H1 (cell line): ENCODE data around the gene CMSS1. TPM values are rescaled to one million over a fixed set of nuclear protein-coding genes. Genes with fewer than 3 reads are reported as not detected.

ENCODE experiments used
- CTCF ChIA-PET: fragments of 300-600 bp; sonication (Branson Sonifier 250); formaldehyde crosslinking; loops from one replicate; lab custom pipeline; 2021; ENCODE audit not compliant: partially characterized antibody; lab: Charles Lee
- POLR2A ChIA-PET: fragments of 300-600 bp; sonication (Branson Sonifier 250); formaldehyde crosslinking; loops from one replicate; lab custom pipeline; 2021; ENCODE audit warnings: inconsistent platforms; ENCODE audit not compliant: partially characterized antibody; lab: Charles Lee
- DNase-seq, 2 experiments: peaks; one replicate each; pipeline versions ENCODE4 v3.0.0 to v3.0.0-alpha.2; 2010 to 2022; ENCODE audit warnings: low spot score in 2 of 2, low read depth in 1 of 2, mixed read lengths in 1 of 2
- FAIRE-seq: peaks from 2 replicates; lab custom pipeline; 2011; peaks lifted over from hg19 to GRCh38; lab: Jason Lieb, UNC
- H2AFZ ChIP-seq: 2 replicates; pipeline ENCODE4 v1.8.1; 2012; ENCODE audit warnings: low read length, inconsistent platforms
- H2AK5ac ChIP-seq: 2 replicates; pipeline ENCODE4 v1.6.1; 2013; ENCODE audit warnings: low read depth, low read length
- H2BK120ac ChIP-seq: replicated peaks from 2 replicates; pipeline ENCODE3; 2013; ENCODE audit warnings: low read depth, low read length, inconsistent platforms
- H2BK12ac ChIP-seq: 2 replicates; pipeline ENCODE4 v1.6.1; 2013; ENCODE audit warnings: low read depth, low read length
- H2BK15ac ChIP-seq: 2 replicates; pipeline ENCODE4 v1.6.1; 2013; ENCODE audit warnings: low read length
- H2BK20ac ChIP-seq: 2 replicates; pipeline ENCODE4 v1.6.1; 2013; ENCODE audit warnings: low read length
- H2BK5ac ChIP-seq: 2 replicates; pipeline ENCODE4 v1.6.1; 2013; ENCODE audit warnings: low read depth, low read length
- H3K14ac ChIP-seq: 2 replicates; pipeline ENCODE4 v1.6.1; 2013; ENCODE audit warnings: inconsistent platforms; ENCODE audit not compliant: insufficient read length
- H3K18ac ChIP-seq: 2 replicates; pipeline ENCODE4 v1.6.1; 2013; ENCODE audit warnings: low read length; ENCODE audit errors: extremely low read depth
- H3K23ac ChIP-seq: 2 replicates; pipeline ENCODE4 v1.6.1; 2013; ENCODE audit warnings: inconsistent platforms; ENCODE audit not compliant: insufficient read length
- H3K23me2 ChIP-seq: 2 replicates; pipeline ENCODE4 v1.6.1; 2013; ENCODE audit warnings: low read depth, low read length
- H3K27ac ChIP-seq: 2 replicates; pipeline ENCODE4 v1.6.1; 2011; ENCODE audit warnings: low read depth, low read length, inconsistent platforms
- H3K27me3 ChIP-seq, 4 experiments: replicated peaks in 1 of 4; 1 replicate in 1 of 4; 2 replicates in 3 of 4; pipeline versions ENCODE4 v1.6.1 to v1.8.1; 2011 to 2013; ENCODE audit warnings: low read length in 3 of 4, mild to moderate bottlenecking in 3 of 4, inconsistent platforms in 2 of 4, mixed read lengths in 2 of 4, moderate library complexity in 1 of 4; ENCODE audit not compliant: control insufficient read depth in 3 of 4, insufficient read depth in 3 of 4; ENCODE audit errors: extremely low read depth in 1 of 4
- H3K36me3 ChIP-seq, 4 experiments: 2 replicates each; pipeline versions ENCODE4 v1.6.1 to v1.8.1; 2011 to 2013; ENCODE audit warnings: mild to moderate bottlenecking in 4 of 4, low read length in 3 of 4, moderate library complexity in 2 of 4, control low read depth in 1 of 4, inconsistent platforms in 1 of 4; ENCODE audit not compliant: insufficient read depth in 4 of 4, control insufficient read depth in 2 of 4
- H3K4ac ChIP-seq: replicated peaks from 2 replicates; pipeline ENCODE3; 2013; ENCODE audit warnings: low read length, low read depth, mixed read lengths, inconsistent platforms; ENCODE audit not compliant: insufficient read length
- H3K4me1 ChIP-seq, 4 experiments: replicated peaks in 1 of 4; 1 replicate in 1 of 4; 2 replicates in 3 of 4; pipeline versions ENCODE4 v1.6.1 to v1.8.1; 2011 to 2013; ENCODE audit warnings: low read length in 3 of 4, inconsistent platforms in 2 of 4, mixed read lengths in 1 of 4; ENCODE audit not compliant: insufficient read depth in 4 of 4, control insufficient read depth in 3 of 4
- H3K4me2 ChIP-seq, 2 experiments: 2 replicates each; pipeline versions ENCODE4 v1.6.1 to v1.8.1; 2011 to 2013; ENCODE audit warnings: low read depth in 2 of 2, low read length in 2 of 2, control low read depth in 1 of 2, inconsistent platforms in 1 of 2, mild to moderate bottlenecking in 1 of 2; ENCODE audit not compliant: insufficient read depth in 1 of 2
- H3K4me3 ChIP-seq, 4 experiments: fragments of 200-600, 300-600 bp in 1 of 4; sonication (generic), shearing (Covaris generic), sonication (Bioruptor Twin) in 1 of 4; 2 replicates each; pipeline versions ENCODE4 v1.5.1 to v1.8.1; 2011 to 2016; ENCODE audit warnings: low read length in 4 of 4, low read depth in 3 of 4, control low read depth in 2 of 4, inconsistent platforms in 2 of 4, mild to moderate bottlenecking in 2 of 4, mixed read lengths in 1 of 4, moderate library complexity in 1 of 4; ENCODE audit not compliant: insufficient read depth in 2 of 4; ENCODE audit errors: extremely low read depth in 1 of 4
- H3K56ac ChIP-seq: replicated peaks from 2 replicates; pipeline ENCODE3; 2013; ENCODE audit warnings: low read depth, mild to moderate bottlenecking, mixed read lengths, low read length, inconsistent platforms; ENCODE audit not compliant: insufficient read length
- H3K79me1 ChIP-seq: 2 replicates; pipeline ENCODE4 v1.6.1; 2013; ENCODE audit warnings: low read depth, low read length, control low read depth
- H3K79me2 ChIP-seq, 2 experiments: 2 replicates each; pipeline versions ENCODE4 v1.6.1 to v1.8.1; 2012 to 2013; ENCODE audit warnings: low read length in 2 of 2, mild to moderate bottlenecking in 2 of 2, inconsistent platforms in 1 of 2; ENCODE audit not compliant: insufficient read depth in 2 of 2, control insufficient read depth in 1 of 2
- H3K9ac ChIP-seq, 4 experiments: replicated peaks in 1 of 4; 1 replicate in 1 of 4; 2 replicates in 3 of 4; pipeline versions ENCODE4 v1.6.1 to v1.8.1; 2011 to 2013; ENCODE audit warnings: low read depth in 3 of 4, low read length in 3 of 4, control low read depth in 2 of 4, mild to moderate bottlenecking in 2 of 4, moderate library complexity in 2 of 4, inconsistent platforms in 1 of 4; ENCODE audit errors: extremely low read depth in 1 of 4
- H3K9me3 ChIP-seq, 2 experiments: 2 replicates each; pipeline versions ENCODE4 v1.6.1 to v1.8.1; 2012 to 2013; ENCODE audit warnings: mild to moderate bottlenecking in 2 of 2, moderate library complexity in 2 of 2, control low read depth in 1 of 2, inconsistent platforms in 1 of 2, low read depth in 1 of 2, low read length in 1 of 2, mixed read lengths in 1 of 2; ENCODE audit not compliant: insufficient read depth in 2 of 2
- H4K20me1 ChIP-seq, 2 experiments: replicated peaks in 1 of 2; 2 replicates each; pipeline versions ENCODE3 to v1.8.1; 2011 to 2013; ENCODE audit warnings: inconsistent platforms in 2 of 2, low read length in 2 of 2, mild to moderate bottlenecking in 1 of 2; ENCODE audit not compliant: insufficient read depth in 2 of 2, control insufficient read depth in 1 of 2
- H4K5ac ChIP-seq: 2 replicates; pipeline ENCODE4 v1.6.1; 2013; ENCODE audit warnings: low read length, low read depth, mixed read lengths, inconsistent platforms; ENCODE audit not compliant: insufficient read length
- H4K8ac ChIP-seq: 2 replicates; pipeline ENCODE4 v1.8.0; 2013; ENCODE audit warnings: mild to moderate bottlenecking, moderate library complexity, low read length, inconsistent platforms; ENCODE audit not compliant: insufficient read depth; ENCODE audit errors: extremely low read depth
- H4K91ac ChIP-seq: replicated peaks from 2 replicates; pipeline ENCODE3; 2013; ENCODE audit warnings: low read length, mixed read lengths, inconsistent platforms; ENCODE audit not compliant: insufficient read length
- ATF3 ChIP-seq: IDR thresholded peaks from 2 replicates; pipeline ENCODE4 v1.6.1; 2011; ENCODE audit warnings: low read depth, mild to moderate bottlenecking, low read length; ENCODE audit not compliant: insufficient read depth
- GABPA ChIP-seq: IDR thresholded peaks from 2 replicates; pipeline ENCODE4 v1.6.1; 2011; ENCODE audit warnings: mild to moderate bottlenecking, low read length, moderate library complexity, borderline replicate concordance; ENCODE audit not compliant: insufficient read depth
- PHF8 ChIP-seq: fragments of 200-600 bp; sonication (generic); conservative IDR thresholded peaks from 2 replicates; pipeline ENCODE4 v1.7.1; 2012; ENCODE audit warnings: low read depth, mild to moderate bottlenecking, inconsistent platforms, low read length, moderate library complexity
- RBBP5 ChIP-seq: IDR thresholded peaks from 2 replicates; pipeline ENCODE4 v1.7.1; 2012; ENCODE audit warnings: low read depth, mild to moderate bottlenecking, inconsistent platforms, low read length, moderate library complexity, borderline replicate concordance
- SIN3A ChIP-seq, 2 experiments: IDR thresholded peaks in 1 of 2; conservative IDR thresholded peaks in 1 of 2; 2 replicates each; pipeline ENCODE4 v1.6.1; 2011 to 2012; ENCODE audit warnings: low read length in 2 of 2, improper control_type of control experiment in 1 of 2, low read depth in 1 of 2, mild to moderate bottlenecking in 1 of 2
- SIRT6 ChIP-seq: IDR thresholded peaks from one replicate; pipeline ENCODE4 v1.7.1; 2012; ENCODE audit warnings: low read length, inconsistent platforms
- SP1 ChIP-seq: IDR thresholded peaks from 2 replicates; pipeline ENCODE4 v1.6.1; 2011; ENCODE audit warnings: low read depth, low read length
- TAF1 ChIP-seq: IDR thresholded peaks from 2 replicates; pipeline ENCODE4 v1.6.1; 2011; ENCODE audit warnings: mild to moderate bottlenecking, low read depth, low read length
- TAF7 ChIP-seq: optimal IDR thresholded peaks from 2 replicates; pipeline ENCODE3; 2011; ENCODE audit warnings: low read depth, mild to moderate bottlenecking, inconsistent platforms, low read length, moderate library complexity, borderline replicate concordance
- WGBS, 2 experiments: shearing (Covaris generic) in 1 of 2; methylation state at CpG; one replicate each; pipeline versions ENCODE4 v1.1.6 to v1.1.7; 2013 to 2015; ENCODE audit warnings: low lambda C conversion rate in 2 of 2, mixed read lengths in 2 of 2, inconsistent platforms in 1 of 2, low coverage in 1 of 2, missing lambda C conversion rate in 1 of 2; ENCODE audit not compliant: insufficient replicate concordance in 2 of 2, insufficient coverage in 1 of 2, insufficient read length in 1 of 2; ENCODE audit errors: extremely low coverage in 1 of 2, missing lambda C conversion rate in 1 of 2; 5-methylcytosine and 5-hydroxymethylcytosine counted together
- polyA plus RNA-seq, 7 experiments: library from polyadenylated mRNA; depleted of rRNA in 3 of 7; stranded (reverse) in 5 of 7; unstranded in 2 of 7; fragments of >200 nt in 5 of 7; fragments of 200-250 nt in 2 of 7; gene quantifications; 1 replicate in 5 of 7; 2 replicates in 1 of 7; 4 replicates in 1 of 7; pipeline versions ENCODE4 v1.2.1 to v1.2.3, GENCODE V29; 2011 to 2013; ENCODE audit warnings: missing spikeins in 2 of 7, mixed read lengths in 2 of 7
- total RNA-seq: library from RNA; stranded (reverse); fragmentation: NEBNext Ultra II Directional; extraction: Animal tissue kit (Norgen Biotek cat#: 25700); gene quantifications from 2 replicates; pipeline ENCODE4 v1.2.1, GENCODE V29; 2021
- TF ChIP-seq, protein P1 (sequence below): IDR thresholded peaks from 2 replicates; pipeline ENCODE4 v1.6.1; 2011; ENCODE audit warnings: low read length, improper control_type of control experiment
- TF ChIP-seq, protein P2 (sequence below): IDR thresholded peaks from 2 replicates; pipeline ENCODE4 v1.6.1; 2012; ENCODE audit warnings: inconsistent platforms

CMSS1 gene
- total and polyA plus RNA-seq, 2 of the 8 experiments (the other 6 are each of a cell fraction or from before 2014, with no cell fraction given), result 15.2 to 75.1 TPM

DNA sequence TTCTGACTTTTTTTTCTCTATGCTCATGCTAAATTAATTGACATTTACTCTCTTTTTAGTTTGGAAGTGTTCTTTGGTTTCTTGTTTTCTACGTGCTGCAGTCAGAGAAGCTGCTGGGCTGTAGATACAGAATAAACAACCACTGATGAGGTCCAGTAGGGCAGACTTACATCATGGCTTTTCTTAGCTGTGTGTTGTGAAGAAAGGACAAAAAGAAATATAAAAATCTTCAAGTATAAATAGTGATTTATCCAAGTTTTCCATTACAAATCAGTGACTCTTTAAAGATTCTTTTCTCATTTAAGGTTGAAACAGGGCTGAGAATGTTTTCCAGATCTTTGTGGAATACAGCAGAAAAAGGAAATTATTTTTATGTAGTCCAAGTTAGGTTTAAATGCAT, 122.2 kb downstream of the CMSS1 start:
- POLR2A ChIA-PET, result no interaction called here

More for the DNA sequence above, 122.2 kb downstream of the CMSS1 start:
- no peak overlapping the region for H2BK5ac ChIP-seq
- no peak overlapping the region for H3K4me3 ChIP-seq
- no peak overlapping the region for H3K56ac ChIP-seq
- no peaks in the 10 kb centered on the region for H4K20me1 ChIP-seq
- H3K79me2 ChIP-seq, result no peaks in the 10 kb centered on the region
- H3K4me1 ChIP-seq, result peaks cover 0 to 8% (median 0%) of the 10 kb centered on the region in 4 experiments; a peak in 3 of 7 replicates
- H3K23ac ChIP-seq, result no peak overlapping the region
- no peak overlapping the region for H3K14ac ChIP-seq
- TF ChIP-seq ATF3 (no peak), RBBP5 (no peak), TAF7 (no peak), GABPA (no peak), PHF8 (no peak), SIN3A (conservative IDR thresholded peaks at IDR 0.05 in 1 of 2, IDR thresholded peaks at IDR 0.05 in 1 of 2; ENCODE audit: low read depth in 1 of 2, low read length in 2 of 2) (no peak), SP1 (no peak), SIRT6 (no peak), TAF1 (no peak)
- TF ChIP-seq, protein P1, sequence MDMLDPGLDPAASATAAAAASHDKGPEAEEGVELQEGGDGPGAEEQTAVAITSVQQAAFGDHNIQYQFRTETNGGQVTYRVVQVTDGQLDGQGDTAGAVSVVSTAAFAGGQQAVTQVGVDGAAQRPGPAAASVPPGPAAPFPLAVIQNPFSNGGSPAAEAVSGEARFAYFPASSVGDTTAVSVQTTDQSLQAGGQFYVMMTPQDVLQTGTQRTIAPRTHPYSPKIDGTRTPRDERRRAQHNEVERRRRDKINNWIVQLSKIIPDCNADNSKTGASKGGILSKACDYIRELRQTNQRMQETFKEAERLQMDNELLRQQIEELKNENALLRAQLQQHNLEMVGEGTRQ, result no peak
- TF ChIP-seq, protein P2, sequence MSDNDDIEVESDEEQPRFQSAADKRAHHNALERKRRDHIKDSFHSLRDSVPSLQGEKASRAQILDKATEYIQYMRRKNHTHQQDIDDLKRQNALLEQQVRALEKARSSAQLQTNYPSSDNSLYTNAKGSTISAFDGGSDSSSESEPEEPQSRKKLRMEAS, result no peak
- no peak overlapping the region for H2BK12ac ChIP-seq
- H3K18ac ChIP-seq, result no peak overlapping the region
- H2BK20ac ChIP-seq, result no peak overlapping the region
- H3K27me3 ChIP-seq, result no peaks in the 10 kb centered on the region
- H4K5ac ChIP-seq, result no peak overlapping the region
- H3K79me1 ChIP-seq, result no peaks in the 10 kb centered on the region; the same call in 1 of the 2 replicates
- H2AFZ ChIP-seq, result no peak overlapping the region
- H3K36me3 ChIP-seq, result no peaks in the 10 kb centered on the region
- 81% methylated on average over 1 of the region's 1 CpG; no CpG with 5 or more reads in 1 of the 2 experiments for WGBS, 2 experiments
- H2BK15ac ChIP-seq, result no peak overlapping the region
- no peak overlapping the region for H2BK120ac ChIP-seq
- no peak for DNase-seq
- no peak overlapping the region for H3K4me2 ChIP-seq
- H4K8ac ChIP-seq, result no peak overlapping the region
- CTCF ChIA-PET, result interaction anchor here (0.6 to 1.6 kb wide), 5 partner anchors 11 to 108 kb away, joined by 3 to 4 read pairs (median 4); no protein-coding TSS in a partner anchor
- H2AK5ac ChIP-seq, result no peak overlapping the region
- no peak overlapping the region for H3K4ac ChIP-seq
- no peak for FAIRE-seq
- no peak overlapping the region for H4K91ac ChIP-seq
- no peaks in the 10 kb centered on the region for H3K9me3 ChIP-seq
- H3K9ac ChIP-seq, result no peak overlapping the region
- no peak overlapping the region for H3K27ac ChIP-seq
- H3K23me2 ChIP-seq, result no peaks in the 10 kb centered on the region
